Muscle of back (tissue), 13 donors: ENCODE measurements around the gene AIFM1. TPM values are rescaled to one million over a fixed set of nuclear protein-coding genes. Genes with fewer than 3 reads are reported as not detected.
A peak's percentile ranks its signal among the peaks of the same experiment; 100 is the strongest.

Experiments used
- DNase-seq, 3 donors: peaks; one replicate each; pipeline versions ENCODE4 v3.0.0 to v3.0.0-alpha.2; 2013
- long read RNA-seq, 9 donors: transcript quantifications; one replicate each; lab custom pipeline, GENCODE V29; 2026
- polyA plus RNA-seq, 10 donors: library from polyadenylated mRNA; unstranded; fragments of 120-200 nt; gene quantifications; one replicate each; pipeline ENCODE4 v1.2.1, GENCODE V29; 2013; ENCODE audit not compliant: insufficient read length in 10 of 10

Gene AIFM1
- 10 to 100 TPM; 19.9 to 28.1 (median 24.0) TPM for polyA plus RNA-seq
- long read RNA-seq, donor 1, partial matches to known transcripts = 0 of 4 reads
- long read RNA-seq, donor 1, other reads (novel, unspliced or antisense) = 0 of 4 reads
- long read RNA-seq, donor 2, partial matches to known transcripts = 5 of 8 reads
- long read RNA-seq, donor 2, other reads (novel, unspliced or antisense) = 0 of 8 reads
- long read RNA-seq, donor 3 = 0 reads
- long read RNA-seq, donor 4, partial matches to known transcripts = 0 of 1 reads
- long read RNA-seq, donor 4, other reads (novel, unspliced or antisense) = 0 of 1 reads
- long read RNA-seq, donor 5, partial matches to known transcripts = 0 of 3 reads
- long read RNA-seq, donor 5, other reads (novel, unspliced or antisense) = 0 of 3 reads
- long read RNA-seq, donor 6, partial matches to known transcripts = 0 of 4 reads
- long read RNA-seq, donor 6, other reads (novel, unspliced or antisense) = 0 of 4 reads
- long read RNA-seq, donor 7, partial matches to known transcripts = 0 of 4 reads
- long read RNA-seq, donor 7, other reads (novel, unspliced or antisense) = 0 of 4 reads
- long read RNA-seq, donor 8 = 0 reads
- long read RNA-seq, donor 9 = 0 reads

DNA sequence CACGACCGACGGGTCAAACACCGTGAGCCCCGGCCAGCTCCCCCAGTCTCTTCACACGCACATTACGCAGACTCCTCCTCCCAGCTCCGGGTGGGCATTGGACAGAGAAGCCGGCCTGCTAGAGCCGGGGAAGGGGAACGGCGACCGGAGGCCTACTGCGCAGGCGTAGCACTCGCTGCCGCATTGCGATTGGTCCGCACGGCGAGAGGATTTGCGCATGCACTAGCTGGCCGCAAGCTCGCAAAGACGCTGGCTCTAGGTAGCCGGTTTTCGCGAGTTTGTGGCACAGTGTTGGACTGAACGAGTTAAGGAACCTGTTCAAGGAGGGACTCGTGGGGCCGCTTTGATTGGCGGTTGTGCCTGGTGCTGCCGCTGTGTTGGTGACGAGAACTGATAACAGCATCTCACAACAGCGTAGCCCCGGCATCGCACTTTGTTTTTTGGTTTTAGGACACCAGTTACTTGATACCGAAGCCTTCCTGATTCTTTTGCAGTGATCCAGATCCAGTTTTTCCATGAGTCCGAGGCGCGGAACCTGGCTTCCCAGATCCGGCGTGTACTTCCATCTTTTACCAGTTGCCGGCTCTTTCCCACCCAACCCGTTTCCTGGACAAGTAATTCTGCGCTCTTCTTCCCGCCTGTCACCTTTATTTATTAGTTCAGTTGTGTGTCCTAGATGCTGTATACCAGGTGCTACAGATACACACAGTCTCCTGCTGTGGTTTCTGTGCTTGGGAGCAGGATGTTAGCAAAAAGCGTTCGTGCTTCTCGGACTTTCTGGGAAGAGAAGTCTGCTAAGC, at the start of gene AIFM1:
Gene AIFM1 (minus strand): TSS at position 139 of the 800 bp plus-strand sequence. CDS start 185 bp downstream, outside the sequence.
- peak; percentile 91 to 97 (median 93) for DNase-seq

- DNase-seq = no peak
These were observed 47.7 kb upstream of the AIFM1 start for GRCh38 chrX:130213376-130213775.

DNA sequence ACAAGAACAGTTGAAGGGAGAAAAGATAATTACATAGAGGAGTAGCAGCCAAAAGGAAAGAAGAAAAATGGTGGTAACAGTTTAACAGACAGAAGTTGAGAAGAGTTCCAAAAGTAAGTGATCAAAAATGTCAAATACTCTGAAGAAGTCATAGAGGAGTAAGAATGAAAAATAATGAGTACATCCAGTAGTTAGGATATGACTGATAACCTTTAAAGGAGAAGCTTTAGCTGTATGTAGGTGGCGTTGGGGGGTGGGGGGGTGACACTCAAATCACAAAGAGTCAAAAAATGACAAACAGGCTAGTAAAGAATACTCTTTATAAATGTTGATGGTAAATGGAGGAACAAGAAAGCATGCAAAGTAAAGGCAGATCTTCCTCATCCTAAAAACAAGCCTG, 46.7 kb upstream of the AIFM1 start:
- no peak for DNase-seq

DNA sequence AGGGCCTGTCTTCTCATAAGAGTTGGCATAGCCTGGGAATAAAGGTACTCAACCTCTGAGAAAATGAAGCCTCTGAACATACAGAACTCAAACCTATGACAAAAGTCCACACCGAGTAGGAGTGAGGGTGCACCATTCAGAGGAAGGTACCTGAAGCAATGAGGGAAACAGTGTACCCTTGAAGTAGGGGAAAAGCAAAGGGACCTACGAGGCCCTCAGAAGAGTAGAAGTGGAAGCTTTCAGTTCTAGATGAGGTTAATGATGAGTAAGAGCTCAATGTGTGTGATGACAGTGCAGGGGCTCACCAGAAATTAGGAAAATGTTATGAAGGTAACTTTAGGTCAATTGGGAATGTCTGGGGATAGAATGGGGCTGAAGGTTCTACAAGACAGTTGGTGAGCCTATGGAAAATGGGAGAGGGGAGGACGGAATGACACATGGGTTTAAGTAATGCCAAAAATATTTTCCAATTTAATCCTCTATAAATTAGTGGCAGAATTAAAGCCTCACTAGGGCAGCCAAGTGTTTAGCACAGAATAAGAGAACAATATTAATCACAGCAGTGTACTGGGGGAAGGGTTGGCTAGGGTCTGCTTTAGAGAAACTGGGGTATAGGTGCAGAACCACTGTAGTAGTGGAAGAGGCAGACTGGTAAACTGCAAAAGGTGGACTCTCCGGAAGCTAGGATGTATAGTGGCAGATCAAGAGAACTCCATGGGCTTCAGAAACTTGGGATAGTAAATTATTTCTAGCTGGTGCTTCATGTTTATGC, 46.0 kb upstream of the AIFM1 start:
- no peak for DNase-seq

GRCh38 chrX:130204647-130205046, 39.0 kb upstream of the AIFM1 start:
- no peak for DNase-seq

DNA sequence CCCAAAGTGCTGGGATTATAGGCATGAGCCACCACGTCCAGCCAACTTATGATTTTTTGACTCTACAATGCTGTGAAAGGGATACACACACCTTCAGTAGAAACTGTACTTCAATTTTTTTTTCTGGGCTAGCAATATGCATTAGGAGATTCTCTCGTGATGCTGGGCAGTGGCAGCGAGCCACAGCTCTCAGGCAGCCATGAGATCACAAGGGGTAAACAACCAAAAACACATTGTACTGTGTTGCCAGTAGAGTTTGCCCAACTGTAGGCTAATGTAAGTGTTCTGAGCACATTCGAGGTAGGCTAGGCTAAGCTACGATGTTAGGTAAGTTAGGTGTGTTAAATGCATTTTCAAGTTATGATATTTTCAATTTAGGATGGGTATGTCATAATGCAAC, 31.8 kb upstream of the AIFM1 start:
- DNase-seq = no peak

GRCh38 chrX:130196466-130196865, 30.8 kb upstream of the AIFM1 start:
- peak in 1 of 3 donors; percentile 23 for DNase-seq

- no peak for DNase-seq
These were observed 25.2 kb upstream of the AIFM1 start for GRCh38 chrX:130190801-130191200.

DNA sequence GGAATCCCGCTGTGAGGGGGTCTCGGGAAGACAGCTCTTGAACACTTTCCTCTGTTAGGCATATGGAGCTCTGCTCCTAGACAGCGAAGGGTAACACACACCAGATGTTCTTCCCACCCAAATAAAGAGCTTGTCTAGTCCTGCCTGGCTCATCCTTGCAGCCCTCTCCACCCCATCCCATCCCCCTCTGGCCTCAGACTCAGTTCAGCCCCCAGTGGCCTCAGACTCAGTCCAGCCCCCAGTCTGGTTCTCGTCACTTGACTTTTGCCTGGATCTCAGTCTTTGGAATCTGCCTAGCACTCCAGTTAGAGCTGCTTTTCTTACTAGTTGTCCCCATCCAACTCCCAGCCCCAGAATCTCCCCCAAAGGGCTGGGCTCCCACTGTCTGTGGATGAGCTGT, 21.0 kb upstream of the AIFM1 start:
- DNase-seq = peak in 1 of 3 donors; percentile 66

DNA sequence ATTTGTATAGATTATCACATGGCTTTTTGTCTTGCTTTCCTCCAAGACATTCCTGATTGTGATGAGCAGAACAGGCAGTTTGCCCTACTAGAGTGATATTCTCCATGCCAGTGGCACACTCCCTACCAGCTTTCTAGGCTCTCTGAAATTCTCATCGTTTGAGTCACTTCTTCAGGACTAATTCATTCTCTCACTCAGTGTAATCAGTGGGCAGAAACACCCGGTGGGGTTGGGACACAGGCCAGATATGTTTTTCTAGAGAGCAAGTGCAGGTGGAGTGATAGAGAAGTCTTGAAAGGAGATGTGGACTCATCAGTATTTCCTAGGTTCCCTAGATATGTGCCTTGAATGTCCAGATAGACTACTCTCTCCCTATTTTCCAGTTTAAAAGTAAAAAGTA, 19.2 kb upstream of the AIFM1 start:
- DNase-seq = no peak

DNA sequence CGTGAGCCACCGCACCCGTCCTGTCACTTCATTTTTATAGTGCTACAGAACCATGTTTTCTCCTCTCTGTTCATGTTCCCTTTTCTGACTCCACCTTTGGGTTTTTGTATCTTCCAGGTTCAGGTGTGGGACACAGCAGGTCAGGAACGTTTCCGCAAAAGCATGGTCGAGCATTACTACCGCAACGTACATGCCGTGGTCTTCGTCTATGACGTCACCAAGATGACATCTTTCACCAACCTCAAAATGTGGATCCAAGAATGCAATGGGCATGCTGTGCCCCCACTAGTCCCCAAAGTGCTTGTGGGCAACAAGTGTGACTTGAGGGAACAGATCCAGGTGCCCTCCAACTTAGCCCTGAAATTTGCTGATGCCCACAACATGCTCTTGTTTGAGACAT, 18.5 kb upstream of the AIFM1 start:
- no peak for DNase-seq

GRCh38 chrX:130179579-130180215, 14.1 kb upstream of the AIFM1 start:
- peak in 1 of 3 donors; percentile 19 for DNase-seq

DNA sequence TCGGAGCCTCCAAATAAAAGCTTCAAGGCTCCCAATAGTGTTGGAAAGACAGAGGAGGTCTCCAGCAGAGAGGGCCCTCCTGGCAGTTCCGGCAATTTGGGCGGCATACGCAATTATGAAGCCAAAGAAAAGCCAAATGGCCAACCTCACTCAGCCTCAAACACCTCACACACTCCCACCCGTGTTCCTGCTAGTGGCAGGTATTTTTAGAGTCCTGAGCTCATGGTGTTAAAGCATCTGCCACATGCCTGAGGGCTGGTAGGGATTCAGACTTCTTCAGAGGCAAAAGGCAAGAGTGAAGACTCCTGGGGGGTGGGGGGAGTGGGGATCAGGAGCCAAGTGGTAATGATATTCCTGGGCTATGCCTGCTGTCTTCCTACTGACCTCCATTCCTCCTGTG, 13.5 kb upstream of the AIFM1 start:
- no peak for DNase-seq

DNA sequence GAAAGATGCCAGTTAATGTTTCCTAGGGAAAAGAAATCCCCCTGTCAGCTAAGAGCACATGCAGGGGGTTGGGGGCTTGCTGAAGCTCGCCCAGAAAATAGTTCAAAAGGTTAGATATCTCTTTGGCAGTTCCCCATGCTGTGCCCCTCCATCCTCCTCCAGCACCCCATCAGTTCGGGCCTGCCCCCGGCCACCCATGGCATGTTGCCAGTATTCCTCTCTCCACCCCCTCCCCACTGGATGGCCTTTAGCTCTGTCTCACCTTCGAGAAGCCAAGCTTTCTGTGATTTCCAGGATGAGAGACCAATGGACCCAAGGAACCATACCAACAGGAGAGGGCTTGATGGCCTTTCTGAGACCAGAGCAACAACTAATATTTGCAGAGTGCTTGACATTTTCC, 11.3 kb upstream of the AIFM1 start:
- no peak for DNase-seq

GRCh38 chrX:130176354-130176776, 10.7 kb upstream of the AIFM1 start:
- peak in 1 of 3 donors; percentile 35 for DNase-seq

DNA sequence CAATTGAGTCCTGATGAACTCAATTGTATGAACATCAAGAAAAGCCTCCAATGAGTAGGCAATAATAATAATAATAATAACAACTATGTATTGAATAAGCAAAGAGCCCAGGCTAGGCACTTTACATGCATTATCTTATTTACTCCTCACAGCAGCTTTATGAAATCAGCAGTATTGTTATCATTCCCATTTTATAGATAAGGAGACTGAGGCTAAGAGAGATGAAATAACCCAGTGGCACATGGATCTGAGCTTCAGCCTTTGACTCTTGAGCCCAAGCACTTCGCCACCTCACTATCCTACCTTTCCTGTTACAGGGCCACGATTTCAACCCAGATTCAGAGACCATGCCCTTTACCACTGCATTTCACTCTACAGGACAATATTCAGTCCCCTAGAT, 9.3 kb upstream of the AIFM1 start:
- DNase-seq = no peak

DNA sequence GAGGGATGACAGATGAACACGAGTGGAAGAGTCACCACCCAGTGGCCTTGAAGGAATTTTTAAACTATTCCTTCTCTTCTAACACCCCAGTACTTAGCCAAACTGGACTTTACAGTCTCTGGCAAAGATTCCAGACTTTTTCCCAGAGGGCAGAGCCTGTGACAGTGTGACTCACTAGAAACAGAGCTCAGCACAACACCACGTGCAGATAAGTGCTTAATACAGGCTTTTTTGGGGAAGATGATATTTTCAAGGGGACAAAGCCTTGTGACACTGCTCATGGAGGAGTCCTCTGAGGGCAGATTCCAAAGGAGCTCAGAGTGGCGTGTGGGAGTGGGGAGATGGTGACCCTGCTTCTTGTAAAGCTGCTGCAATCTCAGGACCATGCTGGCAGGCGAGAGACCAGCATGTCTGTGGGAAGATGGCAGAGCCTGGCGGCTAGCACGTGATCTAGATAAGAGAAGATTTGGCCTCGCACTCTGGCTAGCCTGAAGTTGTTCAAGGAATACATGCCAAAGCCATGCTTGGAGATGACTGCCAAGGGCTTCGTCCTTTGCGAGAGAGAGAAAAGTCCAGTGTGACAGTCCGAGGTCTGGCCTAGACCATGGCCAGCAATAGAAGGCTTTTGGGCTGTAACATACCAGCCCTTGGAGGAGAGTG, 8.5 kb upstream of the AIFM1 start:
- peak in 1 of 3 donors; percentile 28 for DNase-seq

DNA sequence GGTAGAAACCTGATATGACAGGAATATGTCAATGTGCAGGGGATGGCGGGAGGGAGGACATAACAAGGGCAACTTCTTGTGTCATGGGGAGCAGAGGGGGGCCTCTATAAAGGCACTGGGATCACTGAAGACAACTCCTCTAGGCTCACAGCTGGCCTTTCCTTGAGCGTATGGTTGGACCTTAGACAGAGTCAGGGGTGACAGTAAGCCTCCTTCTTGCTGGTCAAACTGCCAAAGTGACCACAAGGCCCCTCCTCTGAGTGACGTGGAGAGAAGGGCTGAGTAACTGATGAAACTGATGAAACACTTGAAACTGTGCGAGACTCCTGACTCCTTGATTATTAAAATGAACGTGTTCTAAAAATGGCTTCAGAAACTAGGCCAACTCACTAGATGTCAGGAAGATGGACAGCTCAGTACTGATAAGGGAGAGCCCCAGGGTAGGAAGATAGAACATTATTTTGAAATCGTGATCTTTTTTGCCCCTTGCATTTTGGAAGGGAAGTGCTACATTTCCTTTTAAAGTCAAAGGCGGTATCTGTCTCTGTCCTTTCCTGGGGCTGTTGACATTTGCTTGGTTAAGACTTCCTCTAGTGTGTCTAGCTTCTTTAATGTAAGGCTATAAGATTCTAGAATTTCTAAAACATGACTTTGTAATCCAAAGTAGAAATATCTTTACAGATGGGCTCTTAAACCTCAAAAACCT, 7.7 kb upstream of the AIFM1 start:
- peak in 1 of 3 donors; percentile 27 for DNase-seq

DNA sequence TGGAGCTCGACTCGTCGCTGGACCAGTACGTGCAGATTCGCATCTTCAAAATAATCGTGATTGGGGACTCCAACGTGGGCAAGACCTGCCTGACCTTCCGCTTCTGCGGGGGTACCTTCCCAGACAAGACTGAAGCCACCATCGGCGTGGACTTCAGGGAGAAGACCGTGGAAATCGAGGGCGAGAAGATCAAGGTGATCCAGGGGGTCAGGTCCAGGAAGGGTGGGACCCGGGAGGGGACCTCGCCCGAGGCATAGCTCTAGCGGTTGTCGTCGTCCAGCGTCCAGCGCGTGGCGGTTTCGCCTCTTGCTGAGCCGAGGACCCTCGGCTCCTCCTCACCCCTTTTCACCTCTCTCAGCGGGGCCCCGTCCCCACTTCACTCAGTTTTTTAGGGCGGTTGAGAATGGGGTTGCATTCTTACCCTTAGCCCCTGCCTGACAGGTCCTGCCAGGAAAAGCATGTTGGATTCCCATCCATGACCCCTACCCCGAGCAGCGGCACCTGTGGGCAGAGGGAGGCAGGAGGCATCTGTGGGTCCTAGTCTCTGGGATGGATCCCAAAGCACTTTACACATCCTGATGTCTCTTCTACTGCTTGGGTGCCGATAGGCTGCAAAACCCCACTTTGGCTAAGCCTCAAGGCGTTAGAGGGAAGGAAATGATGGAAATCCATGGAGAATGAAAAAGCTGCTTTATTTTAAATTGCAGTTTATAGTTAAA, 6.6 kb upstream of the AIFM1 start:
- DNase-seq = no peak
